Thyroid gland (tissue), 4 donors: ENCODE data around the gene EIF2S1. TPM values are rescaled to one million over a fixed set of nuclear protein-coding genes. Genes with fewer than 3 reads are reported as not detected.
A peak's percentile ranks its signal among the peaks of the same experiment; 100 is the strongest.

Experiments used
- DNase-seq, 2 donors: peaks; one replicate each; pipeline ENCODE4 v3.0.0-alpha.2; 2019
- H3K27ac ChIP-seq, 3 donors: fragments of 200-600 bp; sonication (generic); 1 replicate in 2 of 3; 2 replicates in 1 of 3; pipeline ENCODE4 v1.5.1; 2016 to 2019; ENCODE audit warnings: mild to moderate bottlenecking in 1 of 3, moderate library complexity in 1 of 3
- H3K27me3 ChIP-seq: fragments of 200-600 bp; sonication (generic); one replicate; pipeline ENCODE4 v1.5.1; 2019
- H3K36me3 ChIP-seq, 2 donors: fragments of 200-600 bp; sonication (generic); one replicate each; pipeline ENCODE4 v1.5.1; 2016 to 2019
- H3K4me1 ChIP-seq, 2 donors: fragments of 200-600 bp; sonication (generic); one replicate each; pipeline ENCODE4 v1.5.1; 2017 to 2019
- H3K4me3 ChIP-seq, 3 donors: fragments of 200-600 bp; sonication (generic); replicated peaks in 1 of 3; 1 replicate in 2 of 3; 2 replicates in 1 of 3; pipeline ENCODE4 v1.5.1; 2016; ENCODE audit warnings: mild to moderate bottlenecking in 1 of 3
- H3K9me3 ChIP-seq: fragments of 200-600 bp; sonication (generic); one replicate; pipeline ENCODE4 v1.5.1; 2017
- CTCF ChIP-seq, 6 experiments: fragments of 200-600 bp in 3 of 6; fragments of 450-650 bp in 3 of 6; sonication (generic) in 3 of 6; IDR thresholded peaks; one replicate each; pipeline ENCODE4 v1.5.1; 2016 to 2019; ENCODE audit warnings: antibody characterized with exemption in 6 of 6, mild to moderate bottlenecking in 2 of 6, inconsistent platforms in 1 of 6, moderate library complexity in 1 of 6
- POLR2A ChIP-seq, 2 donors: fragments of 450-650 bp; IDR thresholded peaks; one replicate each; pipeline ENCODE4 v1.6.1; 2017; ENCODE audit warnings: antibody characterized with exemption in 2 of 2, mild to moderate bottlenecking in 2 of 2, moderate library complexity in 1 of 2
- WGBS, 2 donors: methylation state at CpG; one replicate each; pipeline ENCODE4 v1.1.5; 2017; 5-methylcytosine and 5-hydroxymethylcytosine counted together
- intact Hi-C: fragments of 100-400 bp; cut with DNase I; formaldehyde crosslinking; loops from one replicate; pipeline ENCODE4 v1.15.1; 2023
- total RNA-seq, 4 donors: library from RNA; depleted of rRNA; stranded (reverse); fragments of >200 nt; gene quantifications; one replicate each; pipeline ENCODE4 v1.2.3, GENCODE V29; 2016

The EIF2S1 gene
- total RNA-seq, 4 donors from 2014 or later = 53.3 to 98.5 (median 69.6) TPM

DNA sequence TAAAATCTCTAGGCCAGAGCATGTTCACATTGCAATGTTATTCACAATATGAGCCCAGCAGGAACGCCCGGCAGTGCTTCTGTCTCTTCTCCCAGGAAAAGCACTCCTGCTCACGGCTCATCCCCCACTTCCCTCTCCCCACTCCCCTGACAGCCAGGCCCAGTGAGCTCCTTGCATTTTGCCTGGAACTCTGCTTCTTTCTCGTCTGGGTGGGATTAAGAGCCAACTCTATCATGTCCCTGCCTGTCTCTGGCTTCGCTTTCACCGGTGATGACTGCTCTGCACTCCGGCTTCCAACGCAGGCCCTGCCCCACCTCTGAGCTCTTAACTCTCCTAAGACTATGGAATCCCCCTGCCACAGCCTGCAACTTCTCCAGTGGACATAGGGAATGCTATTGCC is 49.3 kb downstream of the EIF2S1 start:
- no peak for DNase-seq
- intact Hi-C loops = no loop called here
- no peak for TF ChIP-seq POLR2A (IDR thresholded peaks at IDR 0.05)
- no peak for TF ChIP-seq CTCF (IDR thresholded peaks at IDR 0.05)
- Histone ChIP-seq H3K36me3 (no peaks in the 10 kb centered on the region), H3K4me3 (no peak overlapping the region), H3K9me3 (no peaks in the 10 kb centered on the region), H3K27ac (no peak overlapping the region), H3K27me3 (no peaks in the 10 kb centered on the region), H3K4me1 (peaks cover 0 to 5% of the 10 kb centered on the region in 2 donors)
- 71 to 76% methylated on average over 8 of the region's 8 CpGs for WGBS, 2 donors

GRCh38 chr14:67410313-67410712 is 50.2 kb downstream of the EIF2S1 start:
- WGBS, 2 donors = 91% methylated on average over 9 of the region's 9 CpGs

DNA sequence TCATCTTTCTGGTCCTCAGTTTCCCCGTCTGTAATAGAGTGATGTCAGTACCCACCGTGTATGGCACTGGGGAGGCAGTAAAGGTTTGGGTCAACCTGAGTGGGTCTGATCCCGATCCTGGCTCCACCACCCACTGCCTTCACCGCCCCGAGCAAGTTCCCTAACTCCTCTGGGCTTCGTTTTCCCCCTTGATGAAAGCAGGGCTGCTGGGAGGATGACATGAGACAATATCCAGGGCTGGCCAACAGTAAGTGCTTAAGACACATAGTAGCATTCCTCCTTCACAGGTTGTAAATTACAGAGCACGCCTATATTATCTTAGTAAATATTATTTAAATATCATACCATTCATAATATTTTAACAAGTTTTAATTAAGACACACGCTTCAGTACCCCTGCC is 51.2 kb downstream of the EIF2S1 start:
- intact Hi-C loops = no loop called here
- peak overlapping the region; percentile 37 to 77 (median 73) for H3K27ac ChIP-seq
- 57 to 62% methylated on average over 8 of the region's 8 CpGs for WGBS, 2 donors
- peaks cover 0 to 5% of the 10 kb centered on the region in 2 donors for H3K4me1 ChIP-seq
- peak overlapping the region in 2 of 3 donors; percentile 32 to 50 for H3K4me3 ChIP-seq
- no peaks in the 10 kb centered on the region for H3K36me3 ChIP-seq
- no peak for TF ChIP-seq POLR2A (IDR thresholded peaks at IDR 0.05)
- no peak for TF ChIP-seq CTCF (IDR thresholded peaks at IDR 0.05)
- no peak for DNase-seq
- no peaks in the 10 kb centered on the region for H3K27me3 ChIP-seq
- no peaks in the 10 kb centered on the region for H3K9me3 ChIP-seq

More at GRCh38 chr14:67410313-67410712, 50.2 kb downstream of the EIF2S1 start:
- peak in 1 of 2 donors; percentile 24 for DNase-seq
- Histone ChIP-seq H3K4me3 (no peak overlapping the region), H3K27ac (no peak overlapping the region), H3K27me3 (no peaks in the 10 kb centered on the region), H3K36me3 (no peaks in the 10 kb centered on the region), H3K4me1 (peaks cover 0 to 5% of the 10 kb centered on the region in 2 donors), H3K9me3 (no peaks in the 10 kb centered on the region)
- no peak for TF ChIP-seq POLR2A (IDR thresholded peaks at IDR 0.05)
- TF ChIP-seq CTCF (IDR thresholded peaks at IDR 0.05) = no peak
- intact Hi-C loops = no loop called here

GRCh38 chr14:67411820-67412421 is 51.8 kb downstream of the EIF2S1 start, which contains the start of gene PLEK2:
Gene PLEK2 (minus strand): TSS chr14:67412165. CDS start chr14:67412059, 106 bp downstream.
- TF ChIP-seq POLR2A (IDR thresholded peaks at IDR 0.05) = peak in 1 of 2 donors; percentile 74
- TF ChIP-seq CTCF (IDR thresholded peaks at IDR 0.05) = no peak
- peak within 1 kb of the TSS; percentile 37 to 77 (median 73) for H3K27ac ChIP-seq
- H3K36me3 ChIP-seq = no peaks in the 10 kb centered on the region
- intact Hi-C loops = no loop called here
- peak; percentile 86 for DNase-seq
- H3K9me3 ChIP-seq = no peaks in the 10 kb centered on the region
- peaks cover 0 to 5% of the 10 kb centered on the region in 2 donors for H3K4me1 ChIP-seq
- 4 to 27% methylated on average over 4 to 19 of the region's 63 CpGs for WGBS, 2 donors
- H3K4me3 ChIP-seq = peak within 1 kb of the TSS; percentile 6 to 50 (median 32)
- no peaks in the 10 kb centered on the region for H3K27me3 ChIP-seq
